MCF 10A (cell line): ENCODE data around the gene SIDT1. TPM values are rescaled to one million over a fixed set of nuclear protein-coding genes. Genes with fewer than 3 reads are reported as not detected.

Experiments used
- BruUV-seq: library from RNA; stranded (reverse); fragments of 400-500 nt; replicated peaks from 2 replicates; lab custom pipeline; 2021; lab: Mats Ljungman, UMichigan
- CTCF ChIA-PET: fragments of 300-600 bp; sonication (Branson Sonifier 250); formaldehyde crosslinking; extraction: SDS; loops from one replicate; lab custom pipeline; 2021; ENCODE audit warnings: antibody characterized with exemption, inconsistent platforms; lab: Yijun Ruan, JAX
- POLR2A ChIA-PET: fragments of 300-600, 350-650 bp; sonication (Branson Sonifier 250); formaldehyde crosslinking; extraction: SDS; loops from one replicate; lab custom pipeline; 2020; ENCODE audit warnings: antibody characterized with exemption, inconsistent platforms; lab: Yijun Ruan, JAX
- DNase-seq: peaks from one replicate; pipeline ENCODE4 v3.0.0-alpha.2; 2018; ENCODE audit not compliant: unreplicated experiment
- H3K27ac Mint-ChIP-seq: one replicate; pipeline ENCODE4 v1.8.0; 2022; ENCODE audit warnings: mild to moderate bottlenecking, low read depth, mixed read lengths; ENCODE audit not compliant: unreplicated experiment
- H3K27me3 Mint-ChIP-seq: one replicate; pipeline ENCODE4 v1.8.0; 2022; ENCODE audit warnings: mixed read lengths; ENCODE audit not compliant: insufficient read depth, unreplicated experiment
- H3K36me3 Mint-ChIP-seq: one replicate; pipeline ENCODE4 v1.8.0; 2022; ENCODE audit warnings: mild to moderate bottlenecking, moderate library complexity, mixed read lengths; ENCODE audit not compliant: insufficient read depth, unreplicated experiment
- H3K4me1 Mint-ChIP-seq: one replicate; pipeline ENCODE4 v1.8.0; 2022; ENCODE audit warnings: mixed read lengths; ENCODE audit not compliant: insufficient read depth, unreplicated experiment
- H3K4me3 Mint-ChIP-seq: one replicate; pipeline ENCODE4 v1.8.0; 2022; ENCODE audit warnings: mild to moderate bottlenecking, moderate library complexity, mixed read lengths; ENCODE audit not compliant: unreplicated experiment
- H3K9me3 Mint-ChIP-seq: one replicate; pipeline ENCODE4 v1.8.0; 2022; ENCODE audit warnings: mixed read lengths; ENCODE audit not compliant: unreplicated experiment
- CTCF ChIP-seq: fragments of 200-600 bp; IDR thresholded peaks from one replicate; pipeline ENCODE4 v1.8.0; 2022; ENCODE audit warnings: antibody characterized with exemption, mild to moderate bottlenecking; ENCODE audit not compliant: unreplicated experiment
- intact Hi-C: fragments of 100-400 bp; cut with micrococcal nuclease; formaldehyde crosslinking; loops from 2 replicates; pipeline ENCODE4 v1.14.1; 2022
- total RNA-seq: library from RNA; stranded (reverse); gene quantifications from 2 replicates; pipeline ENCODE4 v1.2.3, GENCODE V29; 2022

The SIDT1 gene
- total RNA-seq, 1 experiment from 2014 or later, result 0.28 TPM

- no peak overlapping the region for H3K27ac Mint-ChIP-seq
- no peak overlapping the region for H3K4me3 Mint-ChIP-seq
- H3K9me3 Mint-ChIP-seq, result no peaks in the 10 kb centered on the region
- ChIA-PET POLR2A (interaction anchor here (0.5 kb wide), 1 partner anchor 94 kb away, joined by 4 read pairs; no protein-coding TSS in a partner anchor), CTCF (interaction anchor here (1.2 to 1.4 kb wide), 2 partner anchors 92 to 114 kb away, joined by 3 to 4 read pairs; partner anchors contain the start of gene SPICE1)
- H3K27me3 Mint-ChIP-seq, result no peaks in the 10 kb centered on the region
- DNase-seq, result no peak
- no TSS peak for BruUV-seq
- H3K36me3 Mint-ChIP-seq, result no peaks in the 10 kb centered on the region
- intact Hi-C loops, result no loop called here
- no peak for TF ChIP-seq CTCF
- H3K4me1 Mint-ChIP-seq, result no peaks in the 10 kb centered on the region
Measured at GRCh38 chr3:113607219-113607596, 74.9 kb downstream of the SIDT1 start.

- intact Hi-C loops, result no loop called here
- H3K4me1 Mint-ChIP-seq, result no peaks in the 10 kb centered on the region
- H3K27ac Mint-ChIP-seq, result no peak overlapping the region
- no peaks in the 10 kb centered on the region for H3K9me3 Mint-ChIP-seq
- H3K27me3 Mint-ChIP-seq, result no peaks in the 10 kb centered on the region
- CTCF ChIA-PET, result interaction anchor here (0.7 to 1.7 kb wide), 5 partner anchors 13 to 121 kb away, joined by 3 to 10 read pairs (median 3); no protein-coding TSS in a partner anchor
- no TSS peak for BruUV-seq
- POLR2A ChIA-PET, result no interaction called here
- no peak overlapping the region for H3K4me3 Mint-ChIP-seq
- no peaks in the 10 kb centered on the region for H3K36me3 Mint-ChIP-seq
- no peak for DNase-seq
- TF ChIP-seq CTCF, result no peak
Measured at GRCh38 chr3:113614402-113614801, 82.0 kb downstream of the SIDT1 start.

- Mint-ChIP-seq H3K4me3 (no peak overlapping the region), H3K27me3 (no peaks in the 10 kb centered on the region), H3K9me3 (no peaks in the 10 kb centered on the region), H3K27ac (no peak overlapping the region), H3K36me3 (no peaks in the 10 kb centered on the region), H3K4me1 (no peaks in the 10 kb centered on the region)
- no peak for TF ChIP-seq CTCF
- BruUV-seq, result no TSS peak
- intact Hi-C loops, result no loop called here
- DNase-seq, result no peak
- CTCF ChIA-PET, result interaction anchor here (1.0 to 2.0 kb wide), 3 partner anchors 24 to 328 kb away, joined by 4 to 6 read pairs (median 4); no protein-coding TSS in a partner anchor
- POLR2A ChIA-PET, result no interaction called here
Measured at GRCh38 chr3:113615976-113616375, 83.6 kb downstream of the SIDT1 start.

GRCh38 chr3:113617726-113618125 is 85.4 kb downstream of the SIDT1 start:
- no peak for TF ChIP-seq CTCF
- POLR2A ChIA-PET, result no interaction called here
- H3K27ac Mint-ChIP-seq, result no peak overlapping the region
- H3K36me3 Mint-ChIP-seq, result no peaks in the 10 kb centered on the region
- no TSS peak for BruUV-seq
- H3K27me3 Mint-ChIP-seq, result no peaks in the 10 kb centered on the region
- intact Hi-C loops, result no loop called here
- H3K4me1 Mint-ChIP-seq, result no peaks in the 10 kb centered on the region
- no peaks in the 10 kb centered on the region for H3K9me3 Mint-ChIP-seq
- H3K4me3 Mint-ChIP-seq, result no peak overlapping the region
- CTCF ChIA-PET, result interaction anchor here (0.7 to 2.6 kb wide), 6 partner anchors 8 to 329 kb away, joined by 3 to 13 read pairs (median 6); no protein-coding TSS in a partner anchor
- DNase-seq, result no peak
